HFF-Myc (cell line): ENCODE measurements around the gene HNF1A.

ENCODE experiments used
- DNase-seq: peaks from one replicate; pipeline ENCODE4 v3.0.0-alpha.2; 2011; ENCODE audit warnings: low read depth; ENCODE audit errors: extremely low read depth
- H3K4me3 ChIP-seq: replicated peaks from 2 replicates; pipeline ENCODE4 v1.5.1; 2011; ENCODE audit warnings: low read depth, mild to moderate bottlenecking, control low read depth, low read length
- CTCF ChIP-seq: IDR thresholded peaks from 2 replicates; pipeline ENCODE4 v1.5.1; 2012; ENCODE audit warnings: mild to moderate bottlenecking, low read depth, low read length, control low read depth; ENCODE audit errors: missing control alignments

HNF1A gene

GRCh38 chr12:121000530-121000929, 22.2 kb downstream of the HNF1A start:
- TF ChIP-seq CTCF, result no peak
- DNase-seq, result no peak
- H3K4me3 ChIP-seq, result no peak overlapping the region

- no peak overlapping the region for H3K4me3 ChIP-seq
- no peak for TF ChIP-seq CTCF
- no peak for DNase-seq
These were observed 22.7 kb downstream of the HNF1A start for GRCh38 chr12:121001060-121001459.

- DNase-seq, result no peak
- H3K4me3 ChIP-seq, result no peak overlapping the region
- TF ChIP-seq CTCF, result no peak
These were observed 23.6 kb downstream of the HNF1A start for GRCh38 chr12:121001841-121002483.

- H3K4me3 ChIP-seq, result no peak overlapping the region
- no peak for TF ChIP-seq CTCF
- DNase-seq, result no peak
These were observed 25.3 kb downstream of the HNF1A start for GRCh38 chr12:121003650-121004049.

- TF ChIP-seq CTCF, result no peak
- H3K4me3 ChIP-seq, result no peak overlapping the region
- no peak for DNase-seq
These were observed 26.0 kb downstream of the HNF1A start for GRCh38 chr12:121004253-121004815.

GRCh38 chr12:121005346-121005815, 27.0 kb downstream of the HNF1A start:
- H3K4me3 ChIP-seq, result no peak overlapping the region
- TF ChIP-seq CTCF, result peak; percentile 73
- peak; percentile 21 for DNase-seq
